ENCODE data around the gene ABCC4. TPM values are rescaled to one million over a fixed set of nuclear protein-coding genes. Genes with fewer than 3 reads are reported as not detected.

Gene ABCC4
- total and polyA plus RNA-seq, 9 of the 15 experiments (the other 6 are each of a cell fraction or from before 2014, with no cell fraction given): 9.4 to 46.1 (median 25.4) TPM

DNA sequence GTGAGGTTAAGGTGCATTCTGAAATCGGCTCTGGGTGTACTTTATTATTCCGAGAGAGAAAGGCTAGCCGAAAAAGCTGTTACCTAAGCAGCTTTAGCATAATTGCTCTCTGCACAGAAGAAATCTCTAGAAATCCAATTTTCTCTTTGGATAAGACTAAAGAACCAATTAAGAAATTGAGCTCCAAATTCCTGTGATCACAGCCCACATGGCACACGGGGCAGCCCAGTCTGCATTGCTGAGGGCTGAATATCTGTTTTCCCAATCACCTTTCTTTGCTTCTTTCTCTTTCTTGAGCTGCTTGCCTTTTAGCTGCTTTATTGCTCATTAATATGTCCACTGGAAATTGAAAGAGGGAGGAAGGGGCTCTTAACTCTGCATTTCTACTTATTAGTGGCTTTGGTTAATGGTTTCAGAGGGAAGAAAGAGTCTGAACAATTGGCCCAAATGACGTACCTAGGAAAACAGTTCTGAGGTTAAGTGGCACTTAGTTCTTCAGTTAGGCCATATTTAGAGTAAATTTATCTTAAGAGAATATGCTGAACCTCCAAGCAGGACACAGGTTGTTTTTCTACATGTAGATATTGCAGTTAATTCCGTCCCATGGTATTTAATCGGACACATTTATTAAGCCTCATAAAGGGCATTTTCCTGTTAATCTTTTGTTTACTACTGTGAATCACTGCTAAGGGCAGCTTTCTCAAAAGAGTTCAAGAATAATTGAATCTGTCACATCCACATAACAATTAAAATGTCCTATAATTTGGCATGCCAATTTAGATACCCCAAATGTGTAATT lies 265.7 kb downstream of the ABCC4 start:
- CTCF ChIA-PET (ENCODE audit: low intra/inter-chr PET ratio): no interaction called here
- no TSS peak for BruUV-seq (replicated peaks)
- no peak for FAIRE-seq

More for the DNA sequence above, 265.7 kb downstream of the ABCC4 start:
- no peak for DNase-seq (ENCODE audit: extremely low read depth in 1 of 4, low spot score in 3 of 4)
- Histone ChIP-seq H3K27ac (ENCODE audit: extremely low read depth, low read depth, low read length) (no peak overlapping the region), H4K20me1 (replicated peaks; ENCODE audit: control insufficient read depth, insufficient read depth, low read length) (no peaks in the 10 kb centered on the region), H3K9me1 (ENCODE audit: control insufficient read depth, insufficient read depth, low read length) (no peaks in the 10 kb centered on the region), H3K27me3 (ENCODE audit: control insufficient read depth in 2 of 2, insufficient read depth in 2 of 2, low read length in 2 of 2) (no peaks in the 10 kb centered on the region), H3K4me2 (ENCODE audit: insufficient read depth, low read length) (no peak overlapping the region), H3K36me3 (ENCODE audit: control insufficient read depth, insufficient read depth, low read length) (peaks cover 31% of the 10 kb centered on the region; the same call in 2 of the 3 replicates), H3K79me2 (ENCODE audit: control insufficient read depth, insufficient read depth, low read length) (no peaks in the 10 kb centered on the region), H2AFZ (ENCODE audit: low read depth, low read length) (no peak overlapping the region), H3K9me3 (replicated peaks; ENCODE audit: control insufficient read depth, insufficient read depth, low read depth, low read length) (no peaks in the 10 kb centered on the region), H3K9ac (ENCODE audit: insufficient read depth in 1 of 2, low read depth in 2 of 2, low read length in 2 of 2) (no peak overlapping the region), H3K4me1 (replicated peaks in 1 of 2; ENCODE audit: control insufficient read depth in 2 of 2, insufficient read depth in 2 of 2, low read length in 2 of 2) (no peaks in the 10 kb centered on the region), H3K4me3 (no peak overlapping the region)
- 92% methylated on average over 5 of the region's 7 CpGs for WGBS (ENCODE audit: insufficient coverage, low coverage, missing lambda C conversion rate)
- intact Hi-C loops (cut with micrococcal nuclease) (no loop called here), in situ Hi-C loops (cut with MboI) (no loop called here)
- TF ChIP-seq ASH1L (IDR thresholded peaks at IDR 0.05; ENCODE audit: borderline replicate concordance, low read depth, partially characterized antibody): no peak
- TF ChIP-seq NFRKB (IDR thresholded peaks at IDR 0.05; ENCODE audit: low read depth): no peak
- TF ChIP-seq POLR3A (IDR thresholded peaks at IDR 0.05; ENCODE audit: borderline replicate concordance, extremely low read depth, insufficient read depth, insufficient read length): no peak
- no peak for TF ChIP-seq TOE1 (IDR thresholded peaks at IDR 0.05; ENCODE audit: borderline replicate concordance)
- no peak for TF ChIP-seq TOE1 (CRISPR knock-in tag; IDR thresholded peaks at IDR 0.05; ENCODE audit: borderline replicate concordance, low read depth)
- no peak for TF ChIP-seq KDM4B (IDR thresholded peaks at IDR 0.05; ENCODE audit: borderline replicate concordance in 2 of 2, low read depth in 1 of 2)
- TF ChIP-seq MEF2D (tag; conservative IDR thresholded peaks at IDR 0.05; ENCODE audit: low read depth): no peak
- no peak for TF ChIP-seq MYBL2 (IDR thresholded peaks at IDR 0.05; ENCODE audit: low read depth)
- no peak for TF ChIP-seq MYBL2 (CRISPR knock-in tag; IDR thresholded peaks at IDR 0.05; ENCODE audit: borderline replicate concordance)
- no peak for TF ChIP-seq NBN (IDR thresholded peaks at IDR 0.05; ENCODE audit: low read depth)
- TF ChIP-seq HDGF (IDR thresholded peaks at IDR 0.05): no peak
- no peak for TF ChIP-seq ZNF668 (CRISPR knock-in tag; IDR thresholded peaks at IDR 0.05)
- no peak for TF ChIP-seq ZNF695 (CRISPR knock-in tag; IDR thresholded peaks at IDR 0.05)
- no peak for TF ChIP-seq GTF2A2 (tag; IDR thresholded peaks at IDR 0.05)
- TF ChIP-seq, protein P1, sequence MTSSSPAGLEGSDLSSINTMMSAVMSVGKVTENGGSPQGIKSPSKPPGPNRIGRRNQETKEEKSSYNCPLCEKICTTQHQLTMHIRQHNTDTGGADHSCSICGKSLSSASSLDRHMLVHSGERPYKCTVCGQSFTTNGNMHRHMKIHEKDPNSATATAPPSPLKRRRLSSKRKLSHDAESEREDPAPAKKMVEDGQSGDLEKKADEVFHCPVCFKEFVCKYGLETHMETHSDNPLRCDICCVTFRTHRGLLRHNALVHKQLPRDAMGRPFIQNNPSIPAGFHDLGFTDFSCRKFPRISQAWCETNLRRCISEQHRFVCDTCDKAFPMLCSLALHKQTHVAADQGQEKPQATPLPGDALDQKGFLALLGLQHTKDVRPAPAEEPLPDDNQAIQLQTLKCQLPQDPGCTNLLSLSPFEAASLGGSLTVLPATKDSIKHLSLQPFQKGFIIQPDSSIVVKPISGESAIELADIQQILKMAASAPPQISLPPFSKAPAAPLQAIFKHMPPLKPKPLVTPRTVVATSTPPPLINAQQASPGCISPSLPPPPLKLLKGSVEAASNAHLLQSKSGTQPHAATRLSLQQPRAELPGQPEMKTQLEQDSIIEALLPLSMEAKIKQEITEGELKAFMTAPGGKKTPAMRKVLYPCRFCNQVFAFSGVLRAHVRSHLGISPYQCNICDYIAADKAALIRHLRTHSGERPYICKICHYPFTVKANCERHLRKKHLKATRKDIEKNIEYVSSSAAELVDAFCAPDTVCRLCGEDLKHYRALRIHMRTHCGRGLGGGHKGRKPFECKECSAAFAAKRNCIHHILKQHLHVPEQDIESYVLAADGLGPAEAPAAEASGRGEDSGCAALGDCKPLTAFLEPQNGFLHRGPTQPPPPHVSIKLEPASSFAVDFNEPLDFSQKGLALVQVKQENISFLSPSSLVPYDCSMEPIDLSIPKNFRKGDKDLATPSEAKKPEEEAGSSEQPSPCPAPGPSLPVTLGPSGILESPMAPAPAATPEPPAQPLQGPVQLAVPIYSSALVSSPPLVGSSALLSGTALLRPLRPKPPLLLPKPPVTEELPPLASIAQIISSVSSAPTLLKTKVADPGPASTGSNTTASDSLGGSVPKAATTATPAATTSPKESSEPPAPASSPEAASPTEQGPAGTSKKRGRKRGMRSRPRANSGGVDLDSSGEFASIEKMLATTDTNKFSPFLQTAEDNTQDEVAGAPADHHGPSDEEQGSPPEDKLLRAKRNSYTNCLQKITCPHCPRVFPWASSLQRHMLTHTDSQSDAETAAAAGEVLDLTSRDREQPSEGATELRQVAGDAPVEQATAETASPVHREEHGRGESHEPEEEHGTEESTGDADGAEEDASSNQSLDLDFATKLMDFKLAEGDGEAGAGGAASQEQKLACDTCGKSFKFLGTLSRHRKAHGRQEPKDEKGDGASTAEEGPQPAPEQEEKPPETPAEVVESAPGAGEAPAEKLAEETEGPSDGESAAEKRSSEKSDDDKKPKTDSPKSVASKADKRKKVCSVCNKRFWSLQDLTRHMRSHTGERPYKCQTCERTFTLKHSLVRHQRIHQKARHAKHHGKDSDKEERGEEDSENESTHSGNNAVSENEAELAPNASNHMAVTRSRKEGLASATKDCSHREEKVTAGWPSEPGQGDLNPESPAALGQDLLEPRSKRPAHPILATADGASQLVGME (CRISPR knock-in tag; IDR thresholded peaks at IDR 0.05): no peak
- POLR2A ChIA-PET: no interaction called here
- no peak for ATAC-seq

Data from K562 (cell line).